Activated T-helper 1 cell treated with anti-CD3 and anti-CD28 coated beads, Interleukin-12 subunit alpha, Interleukin-12 subunit beta, Interleukin-2, Interleukin-4 antibody, amounts not matched to agents 30 ng/mL and 10 ng/mL and 1 ng/mL, durations not matched to agents 14 hours and 24 hours and 36 hours (primary cell): ENCODE measurements around the gene LMNA. TPM values are rescaled to one million over a fixed set of nuclear protein-coding genes. Genes with fewer than 3 reads are reported as not detected.
"Not testable (repeated sequence)": the region's sequence is repeated elsewhere in the genome, so short reads cannot be mapped to it uniquely, and the experiment has no call there.

Experiments used
- DNase-seq: peaks from one replicate; pipeline ENCODE4 v3.0.0; 2021; ENCODE audit warnings: low spot score
- H3K27ac Mint-ChIP-seq: one replicate; pipeline ENCODE4 v1.8.0; 2021; ENCODE audit warnings: mild to moderate bottlenecking, mixed read lengths
- H3K27me3 Mint-ChIP-seq: one replicate; pipeline ENCODE4 v1.8.0; 2022; ENCODE audit warnings: mild to moderate bottlenecking, moderate library complexity, mixed read lengths; ENCODE audit not compliant: insufficient read depth
- H3K36me3 Mint-ChIP-seq: one replicate; pipeline ENCODE4 v1.8.0; 2021; ENCODE audit warnings: low read depth, mixed read lengths
- H3K4me1 Mint-ChIP-seq: one replicate; pipeline ENCODE4 v1.8.0; 2021; ENCODE audit warnings: low read depth, mixed read lengths
- H3K4me3 Mint-ChIP-seq: one replicate; pipeline ENCODE4 v1.8.0; 2021; ENCODE audit warnings: mild to moderate bottlenecking, moderate library complexity, mixed read lengths
- H3K9me3 Mint-ChIP-seq: one replicate; pipeline ENCODE4 v1.8.0; 2021; ENCODE audit warnings: mixed read lengths
- intact Hi-C: fragments of 100-400 bp; cut with micrococcal nuclease; formaldehyde crosslinking; loops from one replicate; pipeline ENCODE4 v1.15.1; 2024
- total RNA-seq: library from RNA; stranded (reverse); gene quantifications from 2 replicates; pipeline ENCODE4 v1.2.3, GENCODE V29; 2022

Gene LMNA
- total RNA-seq, 1 donor from 2014 or later = 84.1 TPM

- peaks cover 12% of the 10 kb centered on the region for H3K9me3 Mint-ChIP-seq
- intact Hi-C loops, H3K4me1 Mint-ChIP-seq, H3K4me3 Mint-ChIP-seq, H3K27me3 Mint-ChIP-seq, H3K36me3 Mint-ChIP-seq, DNase-seq, H3K27ac Mint-ChIP-seq: not testable (repeated sequence)
Observed at GRCh38 chr1:156186347-156187177, 72.1 kb downstream of the LMNA start.

Other genes with a start within 250 kb of the LMNA start
- gene RIT1, start 203.4 kb upstream of the LMNA start, total RNA-seq = 20.2 and 22.3 TPM in 2 replicates
- gene KHDC4, start 180.3 kb upstream of the LMNA start, total RNA-seq = 80.1 and 81.8 TPM in 2 replicates
- 0.16 TPM in 1 of 2 replicates, not detected in the other for gene RXFP4, start 173.1 kb upstream of the LMNA start, total RNA-seq
- 221 and 222 TPM in 2 replicates for gene ARHGEF2, start 136.2 kb upstream of the LMNA start, total RNA-seq
- gene SSR2, start 93.8 kb upstream of the LMNA start, total RNA-seq = 195 TPM in 2 replicates
- gene UBQLN4, start 60.9 kb upstream of the LMNA start, total RNA-seq = 59.5 and 64.5 TPM in 2 replicates
- gene LAMTOR2, start 59.9 kb upstream of the LMNA start, total RNA-seq = 66.8 and 67.1 TPM in 2 replicates
- gene RAB25, start 53.6 kb upstream of the LMNA start, total RNA-seq = 0.18 TPM in 1 of 2 replicates, not detected in the other
- 0.27 and 0.41 TPM in 2 replicates for gene MEX3A, start 32.2 kb upstream of the LMNA start, total RNA-seq
- gene SEMA4A, start 38.9 kb downstream of the LMNA start, total RNA-seq = 8.8 and 9.0 TPM in 2 replicates
- 67.6 and 79.3 TPM in 2 replicates for gene SLC25A44, start 79.4 kb downstream of the LMNA start, total RNA-seq
- gene PMF1, start 98.3 kb downstream of the LMNA start, total RNA-seq = 105 and 111 TPM in 2 replicates
- gene BGLAP, start 127.5 kb downstream of the LMNA start, total RNA-seq = 1.8 and 2.5 TPM in 2 replicates
- gene PAQR6, start 133.3 kb downstream of the LMNA start, total RNA-seq = 5.0 and 5.2 TPM in 2 replicates
- gene SMG5, start 168.1 kb downstream of the LMNA start, total RNA-seq = 95.6 TPM in 2 replicates
- 8.9 and 9.6 TPM in 2 replicates for gene TMEM79, start 169.6 kb downstream of the LMNA start, total RNA-seq
- gene GLMP, start 181.0 kb downstream of the LMNA start, total RNA-seq = 17.2 and 20.3 TPM in 2 replicates
- gene VHLL, start 184.6 kb downstream of the LMNA start, total RNA-seq = 0.56 TPM in 1 of 2 replicates, not detected in the other
- 567 and 570 TPM in 2 replicates for gene CCT3, start 223.6 kb downstream of the LMNA start, total RNA-seq
- 0.81 TPM in 1 of 2 replicates, not detected in the other for gene TSACC, start 223.8 kb downstream of the LMNA start, total RNA-seq